ENCODE data around the gene NOL4.
"Not testable (repeated sequence)": the region's sequence is repeated elsewhere in the genome, so short reads cannot be mapped to it uniquely, and the experiment has no call there.

Gene NOL4

DNA sequence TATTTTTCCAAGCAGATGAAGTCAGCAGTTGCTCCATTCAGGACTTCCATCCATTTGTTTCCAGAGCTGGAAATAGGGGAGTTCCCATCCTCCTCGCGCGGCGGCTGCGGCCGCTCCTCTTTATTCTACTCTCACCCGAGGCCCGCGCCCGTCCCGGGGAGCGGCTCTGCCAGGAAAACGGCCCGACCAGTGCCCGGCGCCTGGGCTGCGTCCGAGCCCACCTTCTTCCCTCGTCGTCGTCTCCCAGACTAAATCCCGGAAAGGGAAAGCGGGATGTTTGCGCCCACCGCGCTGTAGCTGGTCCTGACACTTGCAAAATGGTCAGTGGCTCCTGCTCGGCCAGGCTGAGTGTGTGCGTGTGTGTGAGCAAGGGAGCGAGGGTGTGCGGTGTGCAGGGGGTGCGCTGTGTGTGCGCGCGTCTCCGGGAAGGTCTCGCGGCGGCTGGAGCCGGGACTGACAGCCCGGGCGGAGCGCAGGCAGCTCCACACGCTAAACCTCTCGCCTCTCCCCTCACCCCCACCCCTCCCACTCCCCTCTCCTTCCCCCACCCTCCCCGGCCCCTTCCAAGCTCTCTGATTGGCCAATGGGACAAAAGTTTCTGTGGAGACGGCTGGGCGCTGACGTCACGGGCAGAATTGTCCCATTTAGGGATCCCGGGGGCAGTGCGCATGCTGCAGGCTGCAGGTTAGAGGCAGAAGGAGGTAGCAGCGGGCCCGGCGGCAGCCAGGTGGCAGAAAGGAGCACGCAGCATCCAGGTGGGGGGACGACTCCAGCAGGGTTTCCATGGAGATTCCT is at the start of gene NOL4:
Gene NOL4 (minus strand): TSS at position 491 of the 795 bp plus-strand sequence. CDS start 1,660 bp downstream, outside the sequence.
- no peak for DNase-seq

GRCh38 chr18:34266029-34266428 is 41.3 kb upstream of the NOL4 start:
- not testable (repeated sequence) for DNase-seq

DNA sequence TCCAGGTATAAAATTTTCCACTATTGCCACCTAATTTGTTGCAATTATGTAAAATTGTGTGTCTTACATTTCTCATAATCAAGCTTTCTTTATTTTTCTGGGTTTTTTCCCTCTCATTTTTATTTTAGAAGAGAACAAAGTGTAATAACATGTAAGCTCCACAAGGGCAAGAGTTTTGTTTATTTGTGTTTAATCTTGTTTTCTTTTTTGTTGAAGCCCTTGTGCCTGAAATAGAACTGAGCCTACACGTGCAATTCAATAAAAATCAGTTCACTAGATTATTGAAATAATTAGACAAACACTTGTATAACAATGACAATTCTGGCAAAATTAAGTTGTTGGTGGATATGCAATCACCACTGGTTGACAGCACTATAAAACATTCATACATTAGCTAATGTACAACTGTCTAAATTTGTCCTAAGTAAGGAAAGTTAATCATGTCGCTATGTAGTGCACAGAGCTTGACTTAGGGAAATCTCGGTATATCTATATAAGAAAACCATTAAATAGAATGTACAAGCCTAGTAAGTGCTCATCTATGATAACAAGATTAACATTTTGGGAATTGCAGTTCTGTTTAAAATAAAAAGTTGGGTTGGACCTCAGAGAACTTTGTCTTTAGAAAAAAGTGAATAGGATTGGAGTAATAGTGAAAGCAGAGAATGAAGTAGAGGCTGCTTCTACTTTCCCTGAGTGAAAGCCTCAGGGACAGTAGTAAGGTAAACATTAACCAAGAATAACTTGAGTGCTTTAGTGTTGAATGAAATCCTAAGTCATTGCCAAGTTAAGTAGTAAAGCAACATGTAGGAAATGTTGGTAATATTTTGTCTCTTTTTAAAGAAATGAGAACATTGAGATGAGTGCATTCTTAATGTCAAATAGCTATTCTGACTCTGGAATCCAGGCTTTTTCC is 37.4 kb upstream of the NOL4 start:
- DNase-seq = no peak

DNA sequence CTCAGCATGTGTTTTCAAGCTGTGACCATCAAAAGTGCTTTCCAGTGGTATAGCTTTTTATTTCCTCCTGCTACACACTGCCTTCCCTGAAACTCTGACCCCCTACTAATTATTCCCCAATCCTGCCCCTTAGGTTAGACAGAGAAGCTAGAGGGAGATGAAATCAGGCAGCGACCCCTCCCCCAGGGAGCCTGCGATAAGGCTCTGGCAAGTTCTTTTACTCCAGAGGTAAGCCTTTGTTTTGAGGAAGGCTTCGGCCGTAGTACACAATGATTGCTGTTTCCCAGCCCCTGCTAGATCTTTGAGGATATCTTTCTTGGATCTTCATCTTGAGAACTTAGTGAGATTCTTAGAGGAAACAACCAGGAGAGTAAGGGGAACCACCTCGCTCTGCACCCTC is 33.5 kb upstream of the NOL4 start:
- no peak for DNase-seq

DNA sequence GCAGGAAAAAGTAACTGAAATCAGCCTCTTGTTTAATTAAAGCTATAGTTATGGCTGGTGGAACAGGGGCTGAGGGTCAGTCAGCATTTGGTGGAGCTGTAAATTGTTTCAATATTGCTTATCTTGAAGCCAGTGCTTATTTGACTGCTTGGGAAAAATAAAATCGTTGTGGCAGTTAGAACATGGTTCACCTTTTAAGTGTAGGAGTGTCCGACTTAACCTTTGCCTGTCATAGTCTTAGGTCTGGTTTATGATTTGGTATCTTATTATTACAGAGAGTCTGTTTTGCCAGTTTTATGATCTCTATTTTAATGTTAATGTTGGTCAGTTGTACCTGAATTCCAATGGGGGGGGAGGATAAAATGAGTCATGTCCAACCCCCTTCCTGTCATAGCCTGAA is 27.2 kb upstream of the NOL4 start:
- no peak for DNase-seq

- no peak for DNase-seq
Observed at GRCh38 chr18:34248727-34249126, 24.0 kb upstream of the NOL4 start.

DNA sequence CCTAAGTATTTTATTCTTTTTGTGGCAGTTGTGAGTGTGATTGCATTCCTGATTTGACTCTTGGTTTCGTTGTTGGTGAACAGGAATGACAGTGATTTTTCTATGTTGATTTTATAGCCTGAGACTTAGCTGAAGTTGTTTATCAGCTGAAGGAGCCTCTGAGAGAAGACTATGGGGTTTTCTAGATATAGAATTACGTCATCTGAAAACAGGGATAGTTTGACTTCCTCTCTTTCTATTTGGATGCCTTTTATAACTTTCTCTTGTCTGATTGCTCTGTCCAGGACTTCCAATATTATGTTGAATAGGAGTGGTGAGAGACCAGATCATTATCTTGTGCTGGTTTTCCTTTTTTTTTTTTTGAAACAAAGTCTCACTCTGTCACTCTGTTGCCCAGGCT is 18.0 kb upstream of the NOL4 start:
- no peak for DNase-seq

GRCh38 chr18:34233781-34234388 is 9.2 kb upstream of the NOL4 start:
- DNase-seq = not testable (repeated sequence)

DNA sequence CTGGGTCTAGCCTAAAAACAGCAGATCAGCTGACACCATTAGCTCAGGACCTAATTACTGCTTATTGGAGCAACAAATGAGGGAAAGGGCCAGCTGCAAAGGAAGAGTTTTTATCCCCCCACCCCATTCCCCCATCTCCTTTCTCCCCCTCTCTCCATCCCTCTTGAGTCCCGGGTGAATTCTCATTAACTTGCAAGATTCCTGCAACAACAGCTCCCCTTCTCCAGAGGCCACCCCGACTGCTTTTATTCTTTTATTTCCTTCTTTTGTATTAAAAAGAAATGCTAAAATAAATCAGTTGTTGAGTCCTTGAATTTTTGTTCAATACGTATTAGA is 473 bp upstream of the NOL4 start:
- no peak for DNase-seq

GRCh38 chr18:34223893-34224422 is 755 bp downstream of the NOL4 start:
- no peak for DNase-seq

- DNase-seq = no peak
Observed at GRCh38 chr18:34223164-34223892, 1.4 kb downstream of the NOL4 start.

DNA sequence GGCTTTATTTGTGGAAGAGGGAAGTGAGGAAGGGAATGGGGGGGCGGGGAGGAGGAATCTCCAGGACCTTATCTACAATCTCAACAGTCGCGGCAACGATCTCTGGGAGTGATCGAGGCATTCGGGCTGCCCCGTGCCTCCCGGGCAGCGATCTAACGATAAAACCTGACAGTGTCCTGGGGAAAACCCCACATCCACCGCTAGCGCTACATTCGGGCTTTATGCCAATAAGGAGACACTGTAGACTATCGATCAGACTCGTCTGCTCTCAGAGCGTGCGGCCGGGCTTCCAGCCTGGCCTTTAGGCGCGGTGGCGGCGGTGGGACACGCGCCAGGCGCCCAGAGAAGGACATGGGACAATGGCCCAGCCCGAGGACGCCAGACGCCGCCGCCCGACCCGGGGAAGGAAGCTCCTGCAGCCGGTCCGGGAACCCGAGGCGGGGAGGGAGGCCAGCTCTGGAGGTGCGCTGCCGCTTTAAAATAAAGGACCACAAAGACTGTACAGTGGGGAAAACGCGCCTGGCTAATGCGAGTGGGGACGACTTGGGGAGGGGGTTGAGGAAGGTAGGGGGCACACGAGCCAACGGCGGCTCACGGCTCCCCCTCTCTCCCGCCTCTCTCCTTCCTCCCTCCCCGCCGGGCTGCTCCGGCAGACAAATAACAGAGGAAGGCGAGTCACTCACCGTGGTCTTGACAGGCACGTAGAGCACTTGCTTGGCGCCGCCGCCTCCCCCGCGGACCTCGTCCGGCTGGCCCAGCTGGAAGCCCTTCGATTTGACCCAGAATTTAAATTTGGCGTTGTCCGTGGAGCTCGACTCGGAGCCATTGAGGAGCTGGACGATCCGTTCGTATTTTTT is 2.2 kb downstream of the NOL4 start:
- DNase-seq = no peak

DNA sequence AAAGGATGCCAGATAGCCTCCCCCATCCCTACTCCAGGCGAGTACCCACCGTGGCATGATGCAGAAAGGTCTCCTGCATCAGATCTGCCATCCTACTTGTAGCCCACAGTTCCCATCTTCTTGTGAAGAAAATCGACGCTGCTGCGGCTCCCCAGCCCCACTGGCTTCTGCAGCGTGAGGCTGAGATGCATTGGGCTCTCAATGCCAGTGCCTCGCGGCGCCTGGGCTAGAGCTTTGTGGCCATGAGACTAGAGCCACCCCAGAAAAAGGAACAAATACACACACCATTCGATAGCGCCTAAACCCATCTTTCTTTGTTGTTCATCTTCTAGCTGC is 2.8 kb downstream of the NOL4 start:
- no peak for DNase-seq

DNA sequence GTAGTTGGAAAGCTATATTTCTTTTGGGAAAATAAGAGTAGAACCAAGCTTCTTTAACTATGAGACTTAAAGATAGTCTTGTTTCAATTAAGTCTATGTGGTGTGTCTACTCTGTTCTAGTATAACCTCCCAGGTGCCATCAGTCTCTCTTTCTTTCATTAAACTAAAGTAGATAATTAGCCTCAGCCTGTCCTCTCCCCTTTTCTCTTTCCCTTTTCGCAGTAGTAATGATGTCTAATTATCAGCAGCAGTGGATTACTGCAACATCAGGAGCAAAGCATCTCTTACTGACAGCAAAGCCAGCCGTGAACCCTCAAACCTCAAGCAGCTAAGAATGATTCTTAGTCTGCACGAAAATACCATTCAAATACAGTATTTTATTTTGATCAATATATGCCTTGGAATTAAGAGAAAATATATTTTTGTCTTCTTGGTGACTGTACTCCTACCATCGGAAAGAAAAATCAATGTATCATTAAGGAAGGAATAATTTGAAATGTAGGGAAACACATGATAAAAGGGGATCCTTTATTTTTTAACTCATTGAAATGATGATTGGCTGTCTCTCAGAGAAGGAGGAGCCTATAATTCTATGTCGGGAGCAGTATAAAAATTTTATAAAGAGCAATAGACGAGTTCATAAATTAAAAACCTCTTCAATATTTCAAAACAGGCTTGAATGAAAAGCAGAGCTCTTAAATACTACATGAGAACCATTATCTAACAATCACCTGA is 4.5 kb downstream of the NOL4 start:
- DNase-seq = no peak

GRCh38 chr18:34219651-34220050 is 5.1 kb downstream of the NOL4 start:
- DNase-seq = no peak

DNA sequence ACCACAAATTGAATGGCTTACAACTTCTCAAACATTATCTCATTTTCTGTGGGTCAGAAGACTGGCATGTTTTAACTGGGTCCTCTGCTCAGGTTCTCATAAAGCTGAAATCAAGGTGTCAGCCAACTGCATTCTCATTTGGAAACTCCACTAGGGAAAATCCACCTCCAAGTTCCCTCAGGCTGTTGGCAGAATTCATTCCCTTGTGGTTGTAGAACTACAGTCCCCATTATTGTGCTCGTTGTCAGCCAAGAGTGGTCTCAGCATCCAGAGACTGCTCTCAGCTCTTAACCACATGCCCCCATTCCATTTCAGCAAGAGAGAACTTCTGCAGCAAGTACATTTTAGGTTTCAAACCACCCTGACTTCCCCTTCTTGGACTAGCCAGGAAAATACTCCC is 12.2 kb downstream of the NOL4 start:
- no peak for DNase-seq

- no peak for DNase-seq
Observed at GRCh38 chr18:34207344-34207851, 17.3 kb downstream of the NOL4 start.

DNA sequence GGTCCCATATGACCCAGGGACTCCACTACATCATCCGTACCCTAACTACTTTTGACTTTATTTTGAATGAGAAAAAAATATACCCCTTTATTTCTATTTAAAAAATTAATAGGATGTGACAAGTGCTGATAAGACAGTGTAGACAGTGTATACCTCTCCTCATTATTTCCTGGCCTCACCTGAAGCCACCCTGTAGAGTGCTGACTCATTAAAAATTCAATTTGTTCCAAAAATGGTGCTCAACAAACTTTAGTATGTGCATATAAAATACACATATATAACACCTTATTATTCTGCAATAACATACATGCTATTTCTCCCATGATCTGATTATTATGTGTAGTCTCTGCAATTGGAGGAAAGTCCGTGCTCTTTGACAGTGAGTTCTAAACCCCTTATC is 20.8 kb downstream of the NOL4 start:
- no peak for DNase-seq

DNA sequence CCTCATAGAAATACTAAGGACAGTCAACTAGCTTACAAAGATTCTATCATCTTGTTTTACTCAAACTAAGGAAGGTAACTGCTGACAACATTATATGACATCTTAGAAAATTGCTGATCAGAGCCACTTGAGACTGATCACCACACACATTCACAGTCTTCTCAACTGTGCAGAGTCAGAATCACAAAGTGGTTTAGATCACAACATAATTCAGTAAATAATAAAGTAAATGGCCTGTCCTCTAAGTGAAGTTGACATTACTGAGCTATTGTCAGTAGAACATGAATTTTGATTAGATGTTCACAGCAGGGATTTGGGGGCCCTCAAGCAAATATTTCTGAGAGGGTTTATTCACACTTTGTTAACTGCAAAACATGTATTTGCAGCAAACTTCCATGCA is 28.5 kb downstream of the NOL4 start:
- no peak for DNase-seq

GRCh38 chr18:34194239-34194638 is 30.5 kb downstream of the NOL4 start:
- DNase-seq = no peak
